MM.1S (cell line): ENCODE results near the gene MYL5.

ENCODE experiments used
- CTCF ChIP-seq: fragments of 300-600 bp; sonication (generic); IDR thresholded peaks from 2 replicates; pipeline ENCODE4 v1.5.1; 2016; ENCODE audit warnings: antibody characterized with exemption, low read length, mixed read lengths
- EZH2 ChIP-seq: fragments of 300-600 bp; sonication (generic); optimal IDR thresholded peaks from 2 replicates; pipeline ENCODE3; 2017; ENCODE audit warnings: low read depth, mild to moderate bottlenecking, antibody characterized with exemption, low read length, mixed read lengths

GRCh38 chr4:656436-657337 is 17.7 kb upstream of the MYL5 start:
- TF ChIP-seq EZH2 = no peak
- TF ChIP-seq CTCF = no peak
